ENCODE data around the gene RAB37.

- TF ChIP-seq CTCF (IDR thresholded peaks at IDR 0.05; ENCODE audit: insufficient read depth, low read length) = no peak
- TF ChIP-seq POLR2AphosphoS5 (IDR thresholded peaks at IDR 0.05; ENCODE audit: low read depth) = no peak
- TF ChIP-seq GABPA (IDR thresholded peaks at IDR 0.05; ENCODE audit: low read depth) = no peak
- no peak for TF ChIP-seq REST (IDR thresholded peaks at IDR 0.05; ENCODE audit: insufficient replicate concordance, low read depth)
These were observed 12.4 kb downstream of the RAB37 start for GRCh38 chr17:74749279-74750038.

All from HL-60 (cell line).